GM12878 (cell line): ENCODE results near the gene CYB5RL. TPM values are rescaled to one million over a fixed set of nuclear protein-coding genes. Genes with fewer than 3 reads are reported as not detected.

ENCODE experiments used
- polyA plus RNA-seq, 11 experiments: library from polyadenylated mRNA; depleted of rRNA in 4 of 11; unstranded in 6 of 11; stranded (reverse) in 5 of 11; fragments of >200 nt; fragmentation: Nextera tagmentation in 4 of 11; fragmentation: Illumina TruSeq in 1 of 11; extraction: Ambion mirVana in 4 of 11; extraction: Trizol in 1 of 11; gene quantifications; 1 replicate in 1 of 11; 2 replicates in 10 of 11; pipeline versions ENCODE4 v1.2.1 to v1.2.3, GENCODE V29; 2011 to 2016; ENCODE audit warnings: inconsistent platforms in 2 of 11, missing spikeins in 2 of 11, low read depth in 1 of 11
- total RNA-seq, 4 experiments: library from RNA; depleted of rRNA in 3 of 4; stranded (reverse); fragments of >200 nt in 3 of 4; fragmentation: Illumina TruSeq in 1 of 4; extraction: Trizol in 1 of 4; gene quantifications; 2 replicates each; pipeline versions ENCODE4 v1.2.1 to v1.2.3, GENCODE V29; 2013 to 2021

CYB5RL gene
- total and polyA plus RNA-seq, 10 of the 15 experiments (the other 5 are each of a cell fraction or from before 2014, with no cell fraction given) = 3.1 to 8.7 (median 7.2) TPM

Other genes starting within 250 kb of the CYB5RL start
- gene LDLRAD1, start 181.8 kb downstream of the CYB5RL start, total RNA-seq (2014; rRNA removed) = not detected in 2 replicates
- gene LDLRAD1, start 181.8 kb downstream of the CYB5RL start, total RNA-seq (2014; rRNA removed; fragmentation: Illumina TruSeq; extraction: Trizol) = not detected in 2 replicates
- gene LDLRAD1, start 181.8 kb downstream of the CYB5RL start, total RNA-seq (2021) = not detected in 2 replicates
- not detected in 2 replicates for gene LDLRAD1, start 181.8 kb downstream of the CYB5RL start, polyA plus RNA-seq (2011; rRNA removed)
- gene LDLRAD1, start 181.8 kb downstream of the CYB5RL start, polyA plus RNA-seq (2014; fragmentation: Illumina TruSeq; extraction: Trizol) = not detected in 2 replicates
- not detected for gene LDLRAD1, start 181.8 kb downstream of the CYB5RL start, polyA plus RNA-seq (2014; fragmentation: Nextera tagmentation; extraction: Ambion mirVana)
- not detected in 2 replicates for gene LDLRAD1, start 181.8 kb downstream of the CYB5RL start, polyA plus RNA-seq (2014; rRNA removed)
- gene LDLRAD1, start 181.8 kb downstream of the CYB5RL start, polyA plus RNA-seq (2016; fragmentation: Nextera tagmentation; extraction: Ambion mirVana) = not detected
- gene TMEM59, start 146.8 kb downstream of the CYB5RL start, total RNA-seq (2014; rRNA removed) = 110 and 119 TPM in 2 replicates
- 72.9 and 78.3 TPM in 2 replicates for gene TMEM59, start 146.8 kb downstream of the CYB5RL start, total RNA-seq (2014; rRNA removed; fragmentation: Illumina TruSeq; extraction: Trizol)
- 95.9 and 99.3 TPM in 2 replicates for gene TMEM59, start 146.8 kb downstream of the CYB5RL start, total RNA-seq (2021)
- 273 and 319 TPM in 2 replicates for gene TMEM59, start 146.8 kb downstream of the CYB5RL start, polyA plus RNA-seq (2011; rRNA removed)
- gene TMEM59, start 146.8 kb downstream of the CYB5RL start, polyA plus RNA-seq (2014; fragmentation: Illumina TruSeq; extraction: Trizol) = 69.9 and 83.6 TPM in 2 replicates
- 100 to 1,000 TPM; 112 to 128 TPM for gene TMEM59, start 146.8 kb downstream of the CYB5RL start, polyA plus RNA-seq (2014; fragmentation: Nextera tagmentation; extraction: Ambion mirVana)
- gene TMEM59, start 146.8 kb downstream of the CYB5RL start, polyA plus RNA-seq (2014; rRNA removed) = 76.6 and 108 TPM in 2 replicates
- gene TMEM59, start 146.8 kb downstream of the CYB5RL start, polyA plus RNA-seq (2016; fragmentation: Nextera tagmentation; extraction: Ambion mirVana) = 100 to 1,000 TPM; 171 to 200 TPM
- gene TCEANC2, start 146.4 kb downstream of the CYB5RL start, total RNA-seq (2014; rRNA removed) = 4.8 and 5.2 TPM in 2 replicates
- gene TCEANC2, start 146.4 kb downstream of the CYB5RL start, total RNA-seq (2014; rRNA removed; fragmentation: Illumina TruSeq; extraction: Trizol) = 5.3 and 5.4 TPM in 2 replicates
- gene TCEANC2, start 146.4 kb downstream of the CYB5RL start, total RNA-seq (2021) = 6.7 and 6.8 TPM in 2 replicates
- gene TCEANC2, start 146.4 kb downstream of the CYB5RL start, polyA plus RNA-seq (2011; rRNA removed) = 9.2 and 10.5 TPM in 2 replicates
- 5.9 and 6.0 TPM in 2 replicates for gene TCEANC2, start 146.4 kb downstream of the CYB5RL start, polyA plus RNA-seq (2014; fragmentation: Illumina TruSeq; extraction: Trizol)
- gene TCEANC2, start 146.4 kb downstream of the CYB5RL start, polyA plus RNA-seq (2014; fragmentation: Nextera tagmentation; extraction: Ambion mirVana) = 10 to 100 TPM in 1 of 2 experiments, 1 to 10 TPM in 1; 5.4 to 10.5 TPM
- gene TCEANC2, start 146.4 kb downstream of the CYB5RL start, polyA plus RNA-seq (2014; rRNA removed) = 4.4 and 6.2 TPM in 2 replicates
- gene TCEANC2, start 146.4 kb downstream of the CYB5RL start, polyA plus RNA-seq (2016; fragmentation: Nextera tagmentation; extraction: Ambion mirVana) = 10 to 100 TPM in 1 of 2 experiments, 1 to 10 TPM in 1; 9.6 to 13.2 TPM
- 0.06 TPM in 1 of 2 replicates, not detected in the other for gene CDCP2, start 47.0 kb downstream of the CYB5RL start, total RNA-seq (2014; rRNA removed)
- gene CDCP2, start 47.0 kb downstream of the CYB5RL start, total RNA-seq (2014; rRNA removed; fragmentation: Illumina TruSeq; extraction: Trizol) = not detected in 2 replicates
- not detected in 2 replicates for gene CDCP2, start 47.0 kb downstream of the CYB5RL start, total RNA-seq (2021)
- not detected in 2 replicates for gene CDCP2, start 47.0 kb downstream of the CYB5RL start, polyA plus RNA-seq (2011; rRNA removed)
- gene CDCP2, start 47.0 kb downstream of the CYB5RL start, polyA plus RNA-seq (2014; fragmentation: Illumina TruSeq; extraction: Trizol) = not detected in 2 replicates
- gene CDCP2, start 47.0 kb downstream of the CYB5RL start, polyA plus RNA-seq (2014; fragmentation: Nextera tagmentation; extraction: Ambion mirVana) = not detected
- gene CDCP2, start 47.0 kb downstream of the CYB5RL start, polyA plus RNA-seq (2014; rRNA removed) = not detected in 2 replicates
- gene CDCP2, start 47.0 kb downstream of the CYB5RL start, polyA plus RNA-seq (2016; fragmentation: Nextera tagmentation; extraction: Ambion mirVana) = not detected
- 170 and 179 TPM in 2 replicates for gene MRPL37, start 137 bp upstream of the CYB5RL start, total RNA-seq (2014; rRNA removed)
- 124 and 130 TPM in 2 replicates for gene MRPL37, start 137 bp upstream of the CYB5RL start, total RNA-seq (2014; rRNA removed; fragmentation: Illumina TruSeq; extraction: Trizol)
- 150 and 158 TPM in 2 replicates for gene MRPL37, start 137 bp upstream of the CYB5RL start, total RNA-seq (2021)
- 32.9 and 47.8 TPM in 2 replicates for gene MRPL37, start 137 bp upstream of the CYB5RL start, polyA plus RNA-seq (2011; rRNA removed)
- gene MRPL37, start 137 bp upstream of the CYB5RL start, polyA plus RNA-seq (2014; fragmentation: Illumina TruSeq; extraction: Trizol) = 184 and 190 TPM in 2 replicates
- 100 to 1,000 TPM in 1 of 2 experiments, 10 to 100 TPM in 1; 41.4 to 109 TPM for gene MRPL37, start 137 bp upstream of the CYB5RL start, polyA plus RNA-seq (2014; fragmentation: Nextera tagmentation; extraction: Ambion mirVana)
- gene MRPL37, start 137 bp upstream of the CYB5RL start, polyA plus RNA-seq (2014; rRNA removed) = 166 and 167 TPM in 2 replicates
- gene MRPL37, start 137 bp upstream of the CYB5RL start, polyA plus RNA-seq (2016; fragmentation: Nextera tagmentation; extraction: Ambion mirVana) = 100 to 1,000 TPM; 194 to 217 TPM
- gene SSBP3, start 206.4 kb upstream of the CYB5RL start, total RNA-seq (2014; rRNA removed) = 15.8 and 16.1 TPM in 2 replicates
- gene SSBP3, start 206.4 kb upstream of the CYB5RL start, total RNA-seq (2014; rRNA removed; fragmentation: Illumina TruSeq; extraction: Trizol) = 16.7 and 21.5 TPM in 2 replicates
- gene SSBP3, start 206.4 kb upstream of the CYB5RL start, total RNA-seq (2021) = 50.4 and 51.7 TPM in 2 replicates
- gene SSBP3, start 206.4 kb upstream of the CYB5RL start, polyA plus RNA-seq (2011; rRNA removed) = 8.1 and 18.0 TPM in 2 replicates
- 38.8 and 40.3 TPM in 2 replicates for gene SSBP3, start 206.4 kb upstream of the CYB5RL start, polyA plus RNA-seq (2014; fragmentation: Illumina TruSeq; extraction: Trizol)
- 1 to 10 TPM; 4.1 to 7.9 TPM for gene SSBP3, start 206.4 kb upstream of the CYB5RL start, polyA plus RNA-seq (2014; fragmentation: Nextera tagmentation; extraction: Ambion mirVana)
- 30.1 and 41.9 TPM in 2 replicates for gene SSBP3, start 206.4 kb upstream of the CYB5RL start, polyA plus RNA-seq (2014; rRNA removed)
- gene SSBP3, start 206.4 kb upstream of the CYB5RL start, polyA plus RNA-seq (2016; fragmentation: Nextera tagmentation; extraction: Ambion mirVana) = 1 to 10 TPM; 6.4 to 6.6 TPM